GM21381 (cell line): Measurements from ENCODE around the gene ZSWIM5.
"Not testable (repeated sequence)": the region's sequence is repeated elsewhere in the genome, so short reads cannot be mapped to it uniquely, and the experiment has no call there.

ENCODE experiments used
- ATAC-seq: cut with Tn5 transposase; IDR thresholded peaks from one replicate; pipeline ENCODE4 v1.9.1; 2021; ENCODE audit warnings: mild to moderate bottlenecking, moderate library complexity; ENCODE audit not compliant: unreplicated experiment

Gene ZSWIM5

GRCh38 chr1:45097944-45098343, 108.5 kb downstream of the ZSWIM5 start:
- no peak for ATAC-seq

DNA sequence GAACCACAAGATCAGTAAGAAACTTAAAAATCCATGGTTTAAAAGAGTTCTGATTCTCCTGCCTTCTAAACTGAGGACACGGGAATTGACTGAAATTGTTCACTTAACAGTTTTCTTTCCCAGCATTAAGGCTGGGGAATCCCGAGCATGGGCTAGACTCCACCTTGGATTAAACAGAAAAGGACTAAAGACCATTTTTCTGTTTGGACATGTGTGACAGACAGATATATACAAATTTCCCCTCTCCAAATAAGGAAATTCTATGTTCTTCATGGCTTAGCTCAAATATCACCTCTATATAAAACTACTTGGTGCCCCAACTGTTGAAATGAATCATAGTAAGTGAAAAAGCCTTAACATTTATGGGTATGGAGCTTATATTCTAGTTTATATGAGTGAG, 109.3 kb downstream of the ZSWIM5 start:
- no peak for ATAC-seq

- ATAC-seq: no peak
Observed at GRCh38 chr1:45095450-45095849, 111.0 kb downstream of the ZSWIM5 start.

DNA sequence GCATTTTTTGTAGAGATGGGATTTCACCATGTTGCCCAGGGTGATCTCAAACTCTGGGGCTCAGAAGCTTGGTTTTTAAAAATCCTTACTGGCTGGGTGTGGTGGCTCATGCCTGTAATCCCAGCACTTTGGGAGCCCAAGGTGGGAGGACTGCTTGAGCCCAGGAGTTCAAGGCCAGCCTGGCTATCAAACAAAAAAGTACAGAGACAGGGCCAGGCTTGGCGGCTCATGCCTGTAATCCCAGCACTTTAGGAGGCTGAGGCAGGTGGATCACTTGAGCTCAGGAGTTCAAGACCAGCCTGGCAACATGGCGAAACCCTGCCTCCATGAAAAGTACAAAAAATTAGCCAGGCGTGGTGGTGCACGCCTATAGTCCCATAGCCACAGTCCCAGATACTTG, 112.0 kb downstream of the ZSWIM5 start:
- ATAC-seq: not testable (repeated sequence)

- ATAC-seq: no peak
Observed at GRCh38 chr1:45093334-45093733, 113.1 kb downstream of the ZSWIM5 start.

DNA sequence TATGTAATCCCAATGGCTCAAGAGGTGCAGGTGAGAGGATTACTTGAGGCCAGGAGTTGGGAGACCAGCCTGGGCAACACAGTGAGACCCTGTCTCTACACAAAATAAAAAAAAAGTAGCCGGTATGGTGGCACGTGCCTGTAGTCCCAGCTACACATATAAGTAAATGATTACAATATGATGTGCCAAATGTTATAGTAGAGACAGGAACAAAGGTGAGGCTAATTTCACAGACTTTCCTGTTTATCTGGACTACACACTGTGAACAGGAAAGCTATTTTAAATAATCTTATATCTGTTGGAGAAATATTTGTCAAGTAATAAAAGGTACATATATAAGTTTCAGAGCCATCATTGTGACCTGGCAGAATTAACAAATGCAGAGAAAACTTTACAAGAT, 116.7 kb downstream of the ZSWIM5 start:
- no peak for ATAC-seq

DNA sequence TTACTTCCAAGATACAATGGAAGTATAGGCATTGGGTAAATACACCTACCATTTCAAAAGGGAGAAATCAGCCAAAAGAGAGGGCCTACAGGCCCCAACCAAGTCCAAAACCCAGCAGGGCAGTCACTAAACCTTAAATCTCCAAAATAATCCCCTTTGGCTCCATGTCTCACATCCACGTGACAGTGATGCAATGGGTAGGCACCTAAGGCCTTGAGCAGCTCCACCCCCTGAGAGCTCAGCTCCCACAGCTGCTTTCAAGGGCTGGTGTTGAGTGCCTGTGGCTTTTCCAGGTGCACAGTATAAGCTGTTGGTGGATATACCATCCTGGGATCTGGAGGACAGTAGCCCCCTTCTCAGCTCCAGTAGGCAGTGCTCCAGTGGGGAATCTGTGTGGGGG, 121.8 kb downstream of the ZSWIM5 start:
- no peak for ATAC-seq

DNA sequence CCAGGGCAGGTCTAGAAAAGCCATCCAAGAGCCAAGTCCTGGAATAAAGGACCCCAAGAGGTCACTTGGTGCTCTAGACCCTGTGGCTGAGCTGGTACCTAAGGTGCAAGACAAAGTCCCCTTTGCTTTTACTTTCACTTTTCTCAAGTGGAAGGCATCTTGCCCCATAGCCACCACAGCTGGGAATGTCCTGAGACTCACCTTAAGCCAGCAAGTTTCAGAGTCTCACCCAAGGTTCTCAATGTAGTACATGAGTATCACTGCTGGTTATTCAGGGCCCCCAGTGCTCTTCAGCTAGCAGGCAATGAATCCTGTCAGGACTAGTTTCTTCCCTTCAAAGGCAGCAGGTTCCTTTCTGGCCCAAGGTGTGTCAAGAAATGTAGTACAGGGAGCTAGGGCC, 126.9 kb downstream of the ZSWIM5 start:
- ATAC-seq: no peak

GRCh38 chr1:45076959-45077358, 129.4 kb downstream of the ZSWIM5 start:
- ATAC-seq: not testable (repeated sequence)

GRCh38 chr1:45071567-45071966, 134.8 kb downstream of the ZSWIM5 start:
- ATAC-seq: no peak

GRCh38 chr1:45067806-45068205, 138.6 kb downstream of the ZSWIM5 start:
- no peak for ATAC-seq

DNA sequence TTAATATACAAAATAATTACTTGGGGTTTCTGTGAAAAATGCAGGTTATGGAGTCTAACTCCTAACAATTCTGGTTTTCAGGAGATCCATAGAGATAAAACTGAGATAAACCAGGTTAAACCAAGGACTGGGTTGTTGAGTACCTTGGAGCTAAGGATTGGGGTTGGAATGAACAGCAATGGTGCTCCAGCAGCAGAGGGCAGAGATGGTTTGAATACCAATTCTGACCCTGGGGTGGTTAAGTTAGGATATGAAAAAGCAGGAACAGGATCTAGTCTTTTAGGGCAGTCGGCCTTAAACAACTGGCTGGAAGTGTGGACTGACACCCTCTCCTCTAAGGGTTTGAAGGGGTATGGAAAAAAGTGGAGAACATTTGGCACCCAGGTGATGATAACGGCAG, 141.3 kb downstream of the ZSWIM5 start:
- ATAC-seq: no peak

- ATAC-seq: not testable (repeated sequence)
Observed at GRCh38 chr1:45062463-45062862, 143.9 kb downstream of the ZSWIM5 start.

DNA sequence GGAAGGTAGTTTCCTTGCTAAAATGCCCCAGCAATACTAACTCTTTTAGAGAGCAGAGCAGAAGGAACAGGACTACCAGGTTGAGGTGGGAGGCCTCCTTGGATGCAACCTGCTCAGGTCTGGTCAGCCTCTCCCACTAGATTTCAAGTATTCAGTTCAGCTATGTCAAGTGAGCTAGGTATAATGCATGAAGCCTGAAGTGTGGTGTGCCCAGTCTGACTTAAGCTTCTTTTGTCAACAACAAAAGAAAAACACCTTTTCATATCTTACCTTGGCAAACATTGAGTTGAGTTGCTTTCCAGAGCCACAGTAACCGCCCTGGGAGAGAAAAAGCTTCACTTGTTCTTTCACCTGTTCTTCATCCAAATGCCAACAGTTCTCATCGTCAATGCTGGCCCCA, 146.6 kb downstream of the ZSWIM5 start:
- ATAC-seq: no peak

DNA sequence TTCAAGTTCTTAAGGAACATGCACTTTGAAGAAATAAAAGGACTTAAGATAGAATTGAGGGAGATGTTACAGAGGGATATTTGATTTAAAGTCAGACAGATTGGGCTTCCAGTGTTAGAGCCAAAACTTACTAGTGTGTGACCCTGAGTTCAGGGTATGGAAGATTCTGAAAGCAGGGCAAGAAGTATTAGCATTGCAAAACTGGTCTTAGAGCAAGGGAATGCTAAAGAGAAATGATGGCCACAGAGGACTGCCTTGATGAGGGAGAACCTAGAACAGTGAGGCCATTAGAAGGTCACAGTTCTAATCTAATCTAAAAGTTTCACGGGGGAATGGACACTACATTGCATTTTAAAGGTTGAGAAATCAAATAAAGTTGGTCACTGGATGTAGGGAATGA, 148.9 kb downstream of the ZSWIM5 start:
- no peak for ATAC-seq

GRCh38 chr1:45051005-45051772, 155.2 kb downstream of the ZSWIM5 start:
- ATAC-seq: no peak

DNA sequence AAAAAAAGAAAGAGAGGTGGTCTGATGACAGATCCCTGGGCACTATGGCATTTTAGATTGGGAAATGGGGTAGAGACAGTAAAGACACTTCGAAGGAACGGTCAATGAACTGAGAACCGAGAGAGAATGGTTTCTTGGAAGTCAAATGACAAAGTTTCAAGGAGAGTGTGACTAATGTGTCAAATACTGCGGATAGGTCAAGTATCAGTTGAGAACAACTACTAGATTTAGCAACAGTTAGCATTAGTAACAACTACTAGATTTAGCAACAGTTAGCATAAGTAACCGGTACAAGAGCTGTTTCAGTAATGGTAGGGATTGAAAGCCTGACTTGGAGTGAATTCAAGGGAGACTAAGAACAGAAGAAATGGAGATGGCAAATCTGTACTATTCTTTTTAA, 159.4 kb downstream of the ZSWIM5 start:
- ATAC-seq: no peak

- ATAC-seq: no peak
Observed at GRCh38 chr1:45044916-45045315, 161.5 kb downstream of the ZSWIM5 start.

DNA sequence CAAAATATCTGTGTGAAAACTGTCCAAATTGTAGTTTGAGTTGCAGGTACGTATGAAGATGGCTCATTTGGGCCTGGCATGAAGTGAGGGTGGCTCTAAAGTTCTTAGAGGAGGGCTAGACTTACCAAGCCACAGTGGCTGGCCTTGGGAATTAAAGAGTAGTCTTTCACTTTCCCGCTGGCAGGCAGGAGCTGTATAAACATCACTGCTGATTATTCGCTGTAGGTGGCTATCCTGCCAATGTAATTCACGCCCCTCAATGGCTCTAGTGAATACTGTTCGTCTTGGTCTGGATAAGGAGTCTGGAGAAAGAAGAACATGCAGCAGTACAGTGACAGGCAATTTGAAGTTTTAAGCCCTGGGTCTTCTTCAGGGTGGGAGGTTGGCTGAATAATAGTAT, 163.3 kb downstream of the ZSWIM5 start:
- no peak for ATAC-seq

- no peak for ATAC-seq
Observed at GRCh38 chr1:45040297-45040696, 166.1 kb downstream of the ZSWIM5 start.

- ATAC-seq: no peak
Observed at GRCh38 chr1:45038661-45039364, 167.6 kb downstream of the ZSWIM5 start.

- no peak for ATAC-seq
Observed at GRCh38 chr1:45038240-45038639, 168.2 kb downstream of the ZSWIM5 start.
